Breast epithelium (tissue), 4 donors: ENCODE data around the gene COLGALT1. TPM values are rescaled to one million over a fixed set of nuclear protein-coding genes. Genes with fewer than 3 reads are reported as not detected.

Experiments
- DNase-seq, 2 donors: peaks; one replicate each; pipeline ENCODE4 v3.0.0-alpha.2; 2019; ENCODE audit warnings: low spot score in 2 of 2
- H3K27ac ChIP-seq, 2 donors: fragments of 200-600 bp; sonication (generic) in 1 of 2; one replicate each; pipeline ENCODE4 v1.5.1; 2016 to 2019; ENCODE audit warnings: mild to moderate bottlenecking in 1 of 2
- H3K27me3 ChIP-seq, 2 donors: fragments of 200-600 bp; sonication (generic) in 1 of 2; one replicate each; pipeline versions ENCODE4 v1.5.1 to v1.6.0; 2017 to 2019; ENCODE audit warnings: control low read depth in 1 of 2, mild to moderate bottlenecking in 1 of 2
- H3K36me3 ChIP-seq: fragments of 200-600 bp; one replicate; pipeline ENCODE4 v1.5.1; 2019
- H3K4me1 ChIP-seq, 2 donors: fragments of 200-600 bp; sonication (generic); one replicate each; pipeline ENCODE4 v1.5.1; 2016 to 2019; ENCODE audit warnings: control low read depth in 1 of 2
- H3K4me3 ChIP-seq, 3 donors: fragments of 200-600 bp; sonication (generic); 1 replicate in 2 of 3; 2 replicates in 1 of 3; pipeline ENCODE4 v1.5.1; 2016 to 2019; ENCODE audit warnings: mild to moderate bottlenecking in 3 of 3, moderate library complexity in 2 of 3
- H3K9me3 ChIP-seq, 2 donors: fragments of 200-600 bp; sonication (generic) in 1 of 2; one replicate each; pipeline ENCODE4 v1.5.1; 2016 to 2019; ENCODE audit warnings: control low read depth in 1 of 2
- CTCF ChIP-seq, 3 donors: fragments of 450-650 bp; IDR thresholded peaks; one replicate each; pipeline ENCODE4 v1.5.1; 2016 to 2017; ENCODE audit warnings: antibody characterized with exemption in 3 of 3, mild to moderate bottlenecking in 3 of 3, moderate library complexity in 3 of 3
- POLR2A ChIP-seq: fragments of 450-650 bp; IDR thresholded peaks from one replicate; pipeline ENCODE4 v1.6.1; 2016; ENCODE audit warnings: antibody characterized with exemption, mild to moderate bottlenecking, moderate library complexity
- POLR2AphosphoS5 ChIP-seq, 3 donors: sonication (generic); formaldehyde crosslinking; IDR thresholded peaks; one replicate each; pipeline ENCODE4 v1.6.1; 2017; ENCODE audit warnings: antibody characterized with exemption in 3 of 3
- intact Hi-C: fragments of 100-400 bp; cut with DNase I; formaldehyde crosslinking; loops from one replicate; pipeline ENCODE4 v1.15.1; 2023; ENCODE audit warnings: low total_unique reads
- total RNA-seq, 3 donors: library from RNA; depleted of rRNA; stranded (reverse); fragments of >200 nt; gene quantifications; one replicate each; pipeline ENCODE4 v1.1.0, GENCODE V29; 2016

Gene COLGALT1
- total RNA-seq, 3 donors from 2014 or later: 45.1 to 99.9 (median 57.0) TPM

- peaks cover 0 to 4% of the 10 kb centered on the region in 2 donors for H3K4me1 ChIP-seq
- no peak overlapping the region for H3K4me3 ChIP-seq
- TF ChIP-seq POLR2A (no peak), POLR2AphosphoS5 (IDR thresholded peaks at IDR 0.05) (no peak), CTCF (IDR thresholded peaks at IDR 0.05) (no peak)
- intact Hi-C loops: no loop called here
- H3K36me3 ChIP-seq: no peaks in the 10 kb centered on the region
- peaks cover 0 to under 1% of the 10 kb centered on the region in 2 donors for H3K9me3 ChIP-seq
- no peak for DNase-seq
- H3K27me3 ChIP-seq: no peaks in the 10 kb centered on the region
- no peak overlapping the region for H3K27ac ChIP-seq
These were observed 20.7 kb upstream of the COLGALT1 start for GRCh38 chr19:17534767-17535166.

DNA sequence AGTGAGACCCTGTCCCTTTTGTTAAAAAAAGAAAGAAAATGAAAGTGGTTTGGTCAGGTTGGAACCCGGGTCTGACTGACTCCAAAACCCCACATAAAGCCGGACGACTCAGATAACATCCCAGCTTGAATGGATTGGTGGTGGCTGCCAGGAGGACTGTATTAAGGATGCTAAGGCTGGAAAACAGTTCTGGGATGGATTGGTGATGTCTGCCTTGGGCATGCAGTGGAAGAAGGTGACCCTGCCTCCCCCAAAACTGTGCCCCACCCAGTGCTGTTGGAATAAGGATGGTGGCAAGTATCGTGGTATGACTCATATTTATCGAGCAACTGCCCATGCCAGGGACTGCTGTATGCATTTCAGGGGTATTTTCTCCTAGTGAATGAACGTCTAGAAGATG, 18.5 kb upstream of the COLGALT1 start:
- H3K4me1 ChIP-seq: peaks cover 0 to 4% of the 10 kb centered on the region in 2 donors
- H3K27me3 ChIP-seq: no peaks in the 10 kb centered on the region
- DNase-seq: no peak
- no peak overlapping the region for H3K27ac ChIP-seq
- TF ChIP-seq POLR2AphosphoS5 (IDR thresholded peaks at IDR 0.05) (no peak), CTCF (IDR thresholded peaks at IDR 0.05) (no peak), POLR2A (no peak)
- intact Hi-C loops: no loop called here
- peaks cover 0 to 6% of the 10 kb centered on the region in 2 donors for H3K9me3 ChIP-seq
- H3K36me3 ChIP-seq: no peaks in the 10 kb centered on the region
- no peak overlapping the region for H3K4me3 ChIP-seq

DNA sequence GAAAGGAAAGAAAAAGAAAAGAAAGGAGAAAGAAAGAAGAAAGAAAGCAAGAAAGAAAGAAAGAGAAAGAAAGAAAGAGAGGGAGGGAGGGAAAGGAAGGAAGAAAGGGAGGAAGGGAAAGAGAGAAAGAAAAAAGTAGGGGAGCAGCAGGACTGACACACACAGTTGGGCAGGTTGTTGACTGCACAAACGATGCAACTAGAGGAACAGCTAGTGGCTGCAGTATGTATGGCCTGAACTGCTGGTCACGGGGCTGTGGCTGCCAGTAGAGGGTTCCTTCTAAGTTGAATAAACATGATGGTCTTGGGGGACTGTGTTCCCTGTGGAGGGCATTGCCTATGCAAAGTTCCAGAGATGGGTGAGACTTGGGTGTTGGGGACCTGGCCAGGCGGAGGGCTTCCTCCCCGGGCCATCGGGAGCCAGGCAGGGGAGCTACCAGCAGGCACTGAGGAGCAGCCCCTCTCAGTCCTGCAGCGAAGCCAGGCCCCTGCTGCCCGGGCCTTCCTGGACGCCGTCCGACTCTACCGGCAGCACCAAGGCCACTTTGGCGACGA, 16.7 kb upstream of the COLGALT1 start:
- H3K4me3 ChIP-seq: peak overlapping the region; percentile 44 to 78 (median 51)
- TF ChIP-seq CTCF (IDR thresholded peaks at IDR 0.05) (no peak), POLR2A (no peak), POLR2AphosphoS5 (IDR thresholded peaks at IDR 0.05) (no peak)
- no peak for DNase-seq
- peaks cover 0 to 4% of the 10 kb centered on the region in 2 donors for H3K4me1 ChIP-seq
- H3K27ac ChIP-seq: no peak overlapping the region
- H3K27me3 ChIP-seq: no peaks in the 10 kb centered on the region
- peaks cover 0 to 6% of the 10 kb centered on the region in 2 donors for H3K9me3 ChIP-seq
- H3K36me3 ChIP-seq: no peaks in the 10 kb centered on the region
- intact Hi-C loops: no loop called here

GRCh38 chr19:17539238-17540117, 16.0 kb upstream of the COLGALT1 start:
- peaks cover 0 to 4% of the 10 kb centered on the region in 2 donors for H3K4me1 ChIP-seq
- intact Hi-C loops: no loop called here
- peak overlapping the region in 1 of 2 donors; percentile 55 for H3K27ac ChIP-seq
- peaks cover 0 to 6% of the 10 kb centered on the region in 2 donors for H3K9me3 ChIP-seq
- TF ChIP-seq CTCF (IDR thresholded peaks at IDR 0.05): no peak
- TF ChIP-seq POLR2A: no peak
- TF ChIP-seq POLR2AphosphoS5 (IDR thresholded peaks at IDR 0.05): peak in 1 of 3 donors; percentile 29
- no peaks in the 10 kb centered on the region for H3K27me3 ChIP-seq
- H3K4me3 ChIP-seq: peak overlapping the region; percentile 44 to 78 (median 51)
- DNase-seq: peak; percentile 84 to 92
- H3K36me3 ChIP-seq: no peaks in the 10 kb centered on the region

GRCh38 chr19:17540174-17540573, 15.3 kb upstream of the COLGALT1 start:
- TF ChIP-seq POLR2A: no peak
- no peak for TF ChIP-seq POLR2AphosphoS5 (IDR thresholded peaks at IDR 0.05)
- TF ChIP-seq CTCF (IDR thresholded peaks at IDR 0.05): no peak
- Histone ChIP-seq H3K27me3 (no peaks in the 10 kb centered on the region), H3K4me1 (peaks cover 0 to 4% of the 10 kb centered on the region in 2 donors), H3K27ac (no peak overlapping the region), H3K36me3 (no peaks in the 10 kb centered on the region), H3K4me3 (no peak overlapping the region), H3K9me3 (peaks cover 0 to 6% of the 10 kb centered on the region in 2 donors)
- no peak for DNase-seq
- intact Hi-C loops: no loop called here
